Smooth muscle cell of the brain vasculature (primary cell): ENCODE measurements around the gene VPS9D1.
"Not testable (repeated sequence)": the region's sequence is repeated elsewhere in the genome, so short reads cannot be mapped to it uniquely, and the experiment has no call there.

Experiments
- DNase-seq: peaks from one replicate; pipeline ENCODE4 v3.0.0-alpha.2; 2012; ENCODE audit warnings: low read depth, low spot score

VPS9D1 gene

DNA sequence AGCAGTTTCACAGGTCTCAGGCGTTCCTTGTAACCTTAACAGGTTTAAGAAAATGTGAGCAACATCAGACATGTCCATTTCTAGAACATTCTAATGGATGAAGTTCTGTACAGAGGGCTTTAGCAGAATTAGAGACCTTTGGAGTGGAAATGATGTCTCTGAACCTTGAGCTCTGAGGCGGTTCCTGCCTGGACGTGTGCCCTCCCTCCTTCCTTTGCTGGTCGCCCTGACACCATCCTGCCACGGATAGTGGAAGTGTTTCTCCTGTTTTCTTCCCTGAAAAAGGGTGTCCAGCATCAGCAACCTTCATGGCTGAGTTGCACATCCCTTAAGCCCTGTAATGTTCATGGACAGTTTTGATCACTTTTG lies 51.9 kb downstream of the VPS9D1 start:
- DNase-seq: no peak

DNA sequence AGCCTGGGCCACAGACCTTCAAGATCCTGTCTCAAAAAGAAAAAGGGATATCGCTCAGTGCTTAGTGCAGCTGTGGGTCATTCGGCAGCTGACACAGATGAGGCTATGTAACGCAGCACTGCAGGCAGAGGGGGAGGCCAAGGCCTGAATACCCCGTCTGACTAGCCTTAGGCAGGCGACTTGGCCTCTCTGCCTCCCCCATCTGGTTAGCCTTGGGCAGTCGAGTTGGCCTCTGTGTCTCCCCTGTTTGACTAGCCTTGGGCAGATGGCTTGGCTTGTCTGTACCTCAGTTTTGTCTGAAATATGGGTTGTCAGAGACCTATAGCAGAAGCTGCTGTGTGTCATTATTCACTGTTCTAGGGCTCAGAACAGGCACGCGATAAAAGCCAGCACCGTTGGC lies 53.1 kb downstream of the VPS9D1 start:
- DNase-seq: no peak

DNA sequence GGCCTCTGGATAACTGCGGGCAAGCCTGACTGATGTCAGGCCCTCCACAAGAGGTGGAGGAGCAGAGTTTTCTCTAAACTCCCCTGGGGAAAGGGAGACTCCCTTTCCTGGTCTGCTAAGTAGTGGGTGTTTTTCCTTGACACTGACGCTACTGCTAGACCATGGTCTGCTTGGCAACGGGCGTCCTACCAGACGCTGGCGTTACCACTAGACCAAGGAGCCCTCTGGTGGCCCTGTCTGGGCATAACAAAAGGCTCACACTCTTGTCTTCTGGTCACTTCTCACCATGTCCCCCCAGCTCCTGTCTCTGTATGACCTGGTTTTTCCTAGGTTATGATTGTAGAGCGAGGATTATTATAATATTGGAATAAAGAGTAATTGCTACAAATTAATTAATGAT lies 53.7 kb downstream of the VPS9D1 start:
- not testable (repeated sequence) for DNase-seq

DNA sequence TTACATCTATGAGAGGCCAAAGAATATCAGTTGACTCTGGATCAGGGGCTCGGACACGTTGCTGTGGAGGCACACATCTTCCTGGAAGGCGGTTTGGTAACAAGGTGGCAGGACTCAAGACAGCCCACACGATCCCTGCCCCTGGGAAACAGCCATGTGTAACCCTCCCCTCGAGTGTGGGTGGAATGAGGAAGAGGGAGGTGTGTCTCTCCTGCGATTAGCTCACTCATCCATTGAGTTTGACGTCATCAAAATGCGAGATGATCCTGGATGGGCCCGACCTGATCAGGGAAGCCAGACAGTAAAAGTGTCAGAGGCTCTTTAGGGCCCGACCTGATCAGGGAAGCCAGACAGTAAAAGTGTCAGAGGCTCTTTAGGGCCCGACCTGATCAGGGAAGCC lies 56.5 kb downstream of the VPS9D1 start:
- DNase-seq: not testable (repeated sequence)

DNA sequence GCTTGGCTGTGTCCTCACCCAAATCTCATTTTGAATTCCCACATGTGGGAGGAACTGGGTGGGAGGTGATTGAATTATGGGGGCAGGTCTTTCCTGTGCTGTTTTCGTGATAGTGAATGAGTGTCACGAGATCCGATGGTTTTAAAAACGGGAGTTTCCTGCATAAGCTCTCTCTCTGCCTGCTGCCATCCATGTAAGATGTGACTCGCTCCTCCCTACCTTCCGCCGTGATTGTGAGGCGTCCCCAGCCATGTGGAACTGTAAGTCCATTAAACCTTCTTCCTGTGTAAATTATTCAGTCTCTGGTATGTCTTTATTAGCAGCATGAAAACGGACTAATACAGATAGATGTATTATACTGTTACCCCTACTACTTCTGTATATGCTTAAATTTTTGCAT lies 59.5 kb downstream of the VPS9D1 start:
- no peak for DNase-seq

DNA sequence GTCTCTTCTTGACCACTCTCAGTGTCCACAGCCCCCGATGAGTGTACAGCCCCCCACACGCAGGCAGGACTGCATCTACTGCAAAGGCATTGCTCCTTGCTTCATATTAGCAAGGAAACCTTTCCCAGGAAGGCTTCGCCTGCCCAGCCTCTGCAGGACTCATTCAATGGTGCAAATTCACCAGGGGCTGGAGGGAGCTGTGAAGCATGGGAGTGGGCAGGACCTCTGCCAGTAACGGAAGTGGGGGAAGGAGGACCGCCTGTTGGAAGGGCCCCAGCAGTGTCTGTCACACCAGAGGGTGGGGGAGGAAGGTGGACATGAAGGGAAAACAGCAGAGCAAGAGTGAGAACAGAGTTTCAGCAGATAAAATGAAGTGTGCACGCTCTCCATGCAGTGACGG lies 60.6 kb downstream of the VPS9D1 start:
- no peak for DNase-seq

DNA sequence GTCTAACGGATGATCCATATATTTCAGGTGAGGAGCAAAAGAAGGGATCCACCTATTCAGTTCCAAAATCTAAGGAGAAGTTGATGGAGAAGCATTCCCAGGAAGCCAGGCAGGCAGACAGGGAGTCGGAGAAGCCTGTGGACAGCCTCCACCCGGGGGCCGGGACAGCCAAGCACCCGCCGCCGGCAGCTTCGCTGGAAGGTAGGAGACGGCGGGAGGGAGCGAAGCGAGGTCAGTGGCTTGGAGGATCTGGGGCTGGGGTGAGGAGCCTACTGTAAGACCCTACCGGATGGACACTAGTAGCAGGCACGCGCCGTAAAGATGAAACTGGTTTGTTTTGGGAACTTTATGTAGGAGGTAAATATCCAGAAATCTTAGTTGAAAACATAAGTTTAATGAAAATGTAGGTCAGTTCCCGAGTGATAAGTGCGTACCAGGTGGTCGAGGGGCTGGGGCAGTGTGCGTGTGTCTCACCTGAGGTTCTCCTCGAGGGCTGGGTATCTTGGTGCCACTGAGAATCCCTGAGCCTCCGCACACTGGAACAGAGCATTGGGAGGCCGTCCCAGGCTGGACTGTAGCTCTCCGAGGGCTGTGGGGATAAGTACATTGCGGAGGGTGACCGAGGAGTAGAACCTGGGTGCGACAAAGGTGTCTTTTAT lies 62.3 kb downstream of the VPS9D1 start:
- DNase-seq: no peak

DNA sequence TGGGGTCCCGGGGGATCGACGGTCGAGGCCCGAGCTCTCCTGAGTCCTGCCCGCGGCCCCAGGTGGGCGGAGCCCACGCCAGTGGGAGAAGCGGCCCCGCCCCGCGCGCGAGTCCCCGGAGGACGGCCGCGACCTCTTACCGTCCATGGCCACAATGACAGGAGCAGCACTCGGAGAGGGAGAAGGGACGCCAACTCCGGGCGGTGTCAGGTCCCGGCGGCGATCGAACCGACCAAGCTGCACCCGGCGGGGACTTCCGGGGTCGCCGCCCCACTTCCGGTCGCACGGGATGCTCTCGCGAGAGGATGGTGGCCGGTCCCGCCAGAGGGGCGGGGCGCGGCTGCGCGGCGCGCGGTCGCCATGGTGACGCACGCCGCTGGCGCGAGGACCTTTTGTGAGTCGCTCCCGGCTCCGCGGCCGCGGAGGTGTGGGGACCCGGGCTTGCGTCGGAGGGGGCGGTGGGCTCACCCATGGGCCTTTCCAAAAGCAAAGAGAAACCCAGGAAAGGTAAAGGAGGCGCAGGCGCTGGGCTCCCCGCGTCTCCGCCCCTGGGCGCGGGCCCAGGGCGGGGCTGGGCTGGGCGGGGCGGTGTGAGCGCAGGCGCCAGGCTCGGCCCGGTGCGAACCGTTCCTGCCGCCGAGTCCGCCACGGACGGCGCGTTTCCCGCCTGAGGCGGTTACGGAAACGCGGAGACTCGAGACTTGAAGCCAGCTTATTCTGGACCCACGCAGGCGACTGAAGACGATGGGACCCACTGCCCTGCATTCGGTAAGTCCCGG lies 63.1 kb downstream of the VPS9D1 start, which contains the start of the genes CHMP1A and SPATA33:
CHMP1A (minus strand) TSS at position 267 of the 779 bp plus-strand sequence; CDS start at position 147, 120 bp downstream.
SPATA33 (plus strand) TSS at position 395 of the 779 bp plus-strand sequence; CDS start at position 471, 76 bp downstream.
- DNase-seq: peak; percentile 64
